ENCODE data around the gene DSG4.

DSG4 gene

GRCh38 chr18:31451625-31452024 is 75.0 kb downstream of the DSG4 start:
- no peak for DNase-seq

- DNase-seq = no peak
Observed at GRCh38 chr18:31454066-31454708, 77.6 kb downstream of the DSG4 start.
